GM12873 (cell line): Measurements from ENCODE around the gene JUND.

ENCODE experiments used
- CTCF ChIP-seq: IDR thresholded peaks from 2 replicates; pipeline ENCODE4 v1.5.1; 2012; ENCODE audit warnings: low read depth, mild to moderate bottlenecking, moderate library complexity, low read length, control low read depth; ENCODE audit not compliant: insufficient read depth; ENCODE audit errors: missing control alignments

JUND gene

DNA sequence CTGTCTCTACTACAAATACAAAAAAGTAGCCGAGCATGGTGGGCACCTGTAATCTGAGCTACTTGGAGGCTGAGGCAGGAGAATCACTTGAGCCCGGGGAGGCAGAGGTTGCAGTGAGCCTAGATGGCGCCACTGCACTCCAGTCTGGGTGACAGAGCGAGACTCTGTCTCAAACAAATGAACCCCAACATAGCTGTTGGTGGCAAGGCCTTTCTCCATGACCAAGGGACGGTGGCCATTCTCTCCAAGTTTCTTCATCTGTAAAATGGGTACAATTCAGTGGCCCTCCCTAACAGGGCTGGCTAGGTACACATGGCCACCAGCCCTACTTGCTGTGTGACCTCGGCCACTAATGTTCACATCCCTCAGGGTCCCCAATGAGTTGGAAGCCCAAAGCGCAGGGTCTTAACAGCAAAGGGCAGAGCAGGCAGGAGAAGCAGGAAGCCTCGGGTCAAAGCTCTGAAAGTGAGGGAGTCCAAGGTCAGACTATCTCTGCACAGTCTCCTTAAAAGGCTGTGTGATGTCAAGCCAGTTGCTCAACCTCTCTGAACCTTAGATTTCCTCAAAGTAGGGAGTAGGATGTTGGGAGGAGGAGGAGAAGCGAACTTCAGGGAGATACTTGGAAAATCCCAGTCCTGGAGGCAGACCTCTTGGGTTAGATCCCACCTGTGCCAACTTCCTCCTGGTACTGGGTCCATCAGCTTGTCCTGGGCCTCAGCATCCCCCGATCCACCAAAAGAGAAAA, 2.7 kb downstream of the JUND start:
- TF ChIP-seq CTCF, result peak; percentile 56

- TF ChIP-seq CTCF, result no peak
Measured at GRCh38 chr19:18274781-18275356, 6.6 kb downstream of the JUND start.

- no peak for TF ChIP-seq CTCF
Measured at GRCh38 chr19:18274219-18274780, 7.1 kb downstream of the JUND start, which contains the start of gene IQCN. IQCN (minus strand) TSS chr19:18274452; CDS start chr19:18269478, 4,974 bp downstream.

DNA sequence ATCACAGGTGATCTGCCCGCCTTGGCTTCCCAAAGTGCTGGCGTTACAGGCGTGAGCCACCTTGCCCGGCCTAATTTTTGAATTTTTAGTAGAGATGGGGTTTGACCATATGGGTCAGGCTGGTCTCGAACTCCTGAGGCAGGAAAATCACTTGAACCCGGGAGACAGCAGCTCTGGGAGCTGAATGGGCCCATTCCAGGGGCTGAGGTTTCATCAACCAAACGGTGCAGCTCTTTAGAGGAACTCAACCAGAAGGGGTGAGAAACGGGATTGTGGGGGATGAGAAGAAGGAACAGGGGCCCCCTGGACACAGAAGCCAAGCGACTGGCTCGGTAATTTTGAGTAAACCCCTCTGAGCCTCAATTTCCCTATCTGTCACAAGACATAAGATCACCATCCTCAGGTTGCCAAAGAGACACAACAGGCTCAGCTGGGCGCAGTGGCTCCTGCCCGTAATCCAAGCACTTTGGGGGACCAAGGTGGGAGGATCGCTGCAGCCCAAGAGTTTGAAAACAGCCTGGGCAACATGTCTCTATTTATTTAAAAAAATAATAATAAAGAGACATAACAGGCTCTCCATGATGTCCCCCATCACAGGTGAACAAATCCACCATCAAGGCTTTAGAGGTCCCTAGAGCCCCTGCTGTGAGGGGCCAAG, 7.7 kb downstream of the JUND start:
- TF ChIP-seq CTCF, result no peak

- no peak for TF ChIP-seq CTCF
Measured at GRCh38 chr19:18271433-18271841, 10.0 kb downstream of the JUND start.

GRCh38 chr19:18270326-18270725, 11.1 kb downstream of the JUND start:
- no peak for TF ChIP-seq CTCF
